PFSK-1 (cell line): ENCODE results near the gene NBL1.

ENCODE experiments used
- SIN3A ChIP-seq: IDR thresholded peaks from 2 replicates; pipeline ENCODE4 v1.6.1; 2012; ENCODE audit warnings: mild to moderate bottlenecking, low read length, moderate library complexity, borderline replicate concordance; ENCODE audit not compliant: insufficient read depth
- TAF1 ChIP-seq: IDR thresholded peaks from 2 replicates; pipeline ENCODE4 v1.6.1; 2012; ENCODE audit warnings: low read length, control low read depth, borderline replicate concordance; ENCODE audit not compliant: insufficient read depth

DNA sequence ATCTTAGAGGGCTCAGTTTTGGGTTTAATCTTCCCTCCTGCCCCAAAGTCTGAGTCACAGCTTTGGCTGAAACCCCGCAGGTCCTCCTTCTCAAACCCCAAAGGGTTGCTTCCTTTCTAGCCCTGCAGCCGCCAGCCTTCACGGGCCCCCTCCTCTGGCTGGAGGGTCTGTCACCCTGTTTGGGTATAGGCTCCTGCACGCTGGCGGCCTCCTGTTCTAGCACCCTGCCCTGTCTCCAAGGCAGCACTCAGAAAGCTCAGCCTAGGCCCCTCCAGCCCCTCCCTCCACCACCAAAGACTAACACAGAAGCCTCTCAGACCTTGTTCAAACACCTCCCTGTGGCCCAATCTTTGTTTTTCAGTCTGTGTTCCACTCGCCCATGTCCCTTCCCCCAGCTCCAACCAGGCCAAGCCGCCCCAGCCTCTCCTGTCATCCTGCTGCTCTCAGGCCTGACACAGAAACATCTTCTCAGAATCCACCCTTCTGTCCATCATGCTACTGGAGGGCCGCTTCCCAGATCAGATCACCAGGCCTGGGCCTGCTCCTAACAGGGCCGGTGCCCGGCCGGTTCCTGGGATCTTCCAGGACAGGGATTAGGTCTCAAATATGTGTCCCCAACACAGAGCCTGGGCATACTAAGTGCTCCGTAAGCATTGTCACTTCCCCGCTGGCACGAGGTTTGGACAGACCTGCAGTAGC, 56.1 kb downstream of the NBL1 start:
- TF ChIP-seq TAF1 (no peak), SIN3A (no peak)
